GM19438 (cell line): ENCODE measurements around the gene ZFP30.

Experiments
- ATAC-seq: cut with Tn5 transposase; IDR thresholded peaks from one replicate; pipeline ENCODE4 v1.9.1; 2021; ENCODE audit warnings: low read depth; ENCODE audit not compliant: unreplicated experiment

The ZFP30 gene

DNA sequence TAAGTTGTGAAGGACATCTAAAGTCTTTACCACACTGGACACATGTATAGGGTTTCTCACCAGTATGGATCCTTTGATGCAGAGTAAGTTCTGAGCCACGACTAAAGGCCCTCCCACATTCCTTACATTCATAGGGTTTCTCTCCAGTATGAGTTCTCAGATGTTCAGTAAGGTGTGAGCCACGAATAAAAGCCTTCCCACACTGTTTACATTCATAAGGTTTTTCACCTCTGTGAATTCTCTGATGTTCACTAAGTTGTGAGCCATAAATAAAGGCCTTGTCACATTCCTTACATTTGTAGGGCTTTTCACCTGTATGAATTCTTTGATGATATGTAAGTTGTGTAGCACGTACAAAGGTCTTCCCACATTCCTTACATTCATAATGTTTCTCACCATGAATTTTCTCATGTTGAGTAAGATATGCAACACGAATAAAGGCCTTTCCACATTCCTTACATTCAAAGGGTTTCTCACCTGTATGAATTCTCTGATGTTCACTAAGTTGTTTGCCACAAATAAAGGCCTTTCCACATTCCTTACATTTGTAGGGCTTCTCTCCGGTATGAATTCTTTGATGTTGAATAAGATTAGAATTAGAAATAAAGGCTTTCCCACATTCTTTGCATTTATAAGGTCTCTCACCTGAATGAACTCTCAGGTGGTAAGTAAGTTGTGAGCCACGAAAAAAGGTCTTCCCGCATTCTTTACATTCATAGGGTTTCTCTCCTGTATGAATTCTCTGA is 90.5 kb downstream of the ZFP30 start:
- no peak for ATAC-seq
